ENCODE results near the gene CHRNE.

The CHRNE gene

GRCh38 chr17:4891411-4892410 is 11.2 kb downstream of the CHRNE start:
- no peak for DNase-seq (ENCODE audit: extremely low read depth, insufficient read length)
- peaks cover 31% of the 10 kb centered on the region for H3K36me3 ChIP-seq (ENCODE audit: control insufficient read depth, insufficient read depth, low read length)
- TF ChIP-seq CTCF (IDR thresholded peaks at IDR 0.05; ENCODE audit: insufficient read depth, low read length, poor library complexity, severe bottlenecking): no peak

GRCh38 chr17:4887581-4887980 is 15.3 kb downstream of the CHRNE start:
- TF ChIP-seq CTCF (IDR thresholded peaks at IDR 0.05; ENCODE audit: insufficient read depth, low read length, poor library complexity, severe bottlenecking): no peak
- H3K4me3 ChIP-seq (replicated peaks; ENCODE audit: low read depth, low read length): no peak overlapping the region
- no peaks in the 10 kb centered on the region for H3K27me3 ChIP-seq (replicated peaks; ENCODE audit: control insufficient read depth, insufficient read depth, low read length)
- no peak for DNase-seq (ENCODE audit: extremely low read depth, insufficient read length)
- peaks cover 41% of the 10 kb centered on the region for H3K36me3 ChIP-seq (ENCODE audit: control insufficient read depth, insufficient read depth, low read length)

More at GRCh38 chr17:4891411-4892410, 11.2 kb downstream of the CHRNE start:
- Histone ChIP-seq H3K4me3 (replicated peaks; ENCODE audit: low read depth, low read length) (no peak overlapping the region), H3K27me3 (replicated peaks; ENCODE audit: control insufficient read depth, insufficient read depth, low read length) (no peaks in the 10 kb centered on the region)

GRCh38 chr17:4886830-4887229 is 16.1 kb downstream of the CHRNE start:
- Histone ChIP-seq H3K27me3 (replicated peaks; ENCODE audit: control insufficient read depth, insufficient read depth, low read length) (no peaks in the 10 kb centered on the region), H3K4me3 (replicated peaks; ENCODE audit: low read depth, low read length) (no peak overlapping the region), H3K36me3 (ENCODE audit: control insufficient read depth, insufficient read depth, low read length) (peaks cover 40% of the 10 kb centered on the region)
- no peak for DNase-seq (ENCODE audit: extremely low read depth, insufficient read length)
- no peak for TF ChIP-seq CTCF (IDR thresholded peaks at IDR 0.05; ENCODE audit: insufficient read depth, low read length, poor library complexity, severe bottlenecking)

- TF ChIP-seq CTCF (IDR thresholded peaks at IDR 0.05; ENCODE audit: insufficient read depth, low read length, poor library complexity, severe bottlenecking): no peak
- Histone ChIP-seq H3K36me3 (ENCODE audit: control insufficient read depth, insufficient read depth, low read length) (peaks cover 32% of the 10 kb centered on the region), H3K4me3 (replicated peaks; ENCODE audit: low read depth, low read length) (no peak overlapping the region), H3K27me3 (replicated peaks; ENCODE audit: control insufficient read depth, insufficient read depth, low read length) (no peaks in the 10 kb centered on the region)
- DNase-seq (ENCODE audit: extremely low read depth, insufficient read length): no peak
These were observed 18.4 kb downstream of the CHRNE start for GRCh38 chr17:4884489-4884888.

GRCh38 chr17:4881761-4882555 is 20.9 kb downstream of the CHRNE start:
- peaks cover 32% of the 10 kb centered on the region for H3K36me3 ChIP-seq (ENCODE audit: control insufficient read depth, insufficient read depth, low read length)
- H3K4me3 ChIP-seq (replicated peaks; ENCODE audit: low read depth, low read length): no peak overlapping the region
- no peak for DNase-seq (ENCODE audit: extremely low read depth, insufficient read length)
- no peaks in the 10 kb centered on the region for H3K27me3 ChIP-seq (replicated peaks; ENCODE audit: control insufficient read depth, insufficient read depth, low read length)
- TF ChIP-seq CTCF (IDR thresholded peaks at IDR 0.05; ENCODE audit: insufficient read depth, low read length, poor library complexity, severe bottlenecking): peak; percentile 94

All from GM06990 (cell line).